Neural cell (in vitro differentiated cells): ENCODE data around the gene TINAGL1. TPM values are rescaled to one million over a fixed set of nuclear protein-coding genes. Genes with fewer than 3 reads are reported as not detected.

Experiments
- H2AFZ ChIP-seq: fragments of 200-600, 300-800 bp; sonication (generic), shearing (Covaris generic); 2 replicates; pipeline ENCODE4 v1.6.0; 2014; ENCODE audit warnings: low read depth, mild to moderate bottlenecking, antibody characterized with exemption, low read length, moderate library complexity
- H3F3A ChIP-seq: fragments of 200-600 bp; shearing (Covaris generic); 2 replicates; pipeline ENCODE4 v1.6.1; 2016; ENCODE audit warnings: mild to moderate bottlenecking, moderate library complexity, mixed read lengths, antibody characterized with exemption, low read length; ENCODE audit not compliant: insufficient read depth, poor library complexity, severe bottlenecking
- H3K27ac ChIP-seq: fragments of 200-600, 300-800 bp; sonication (generic), shearing (Covaris generic); 2 replicates; pipeline ENCODE4 v1.5.1; 2014; ENCODE audit warnings: mild to moderate bottlenecking, low read length, moderate library complexity
- H3K27me3 ChIP-seq: fragments of 300-800, 200-600 bp; sonication (generic), shearing (Covaris generic); 2 replicates; pipeline ENCODE4 v1.6.0; 2014; ENCODE audit warnings: mild to moderate bottlenecking, low read depth, low read length, moderate library complexity; ENCODE audit not compliant: insufficient read depth
- H3K36me3 ChIP-seq: fragments of 300-800, 200-600 bp; sonication (generic), shearing (Covaris generic); 2 replicates; pipeline ENCODE4 v1.5.1; 2014; ENCODE audit warnings: mild to moderate bottlenecking, antibody characterized with exemption, low read length, moderate library complexity; ENCODE audit not compliant: insufficient read depth
- H3K4me2 ChIP-seq: fragments of 300-800, 200-600 bp; sonication (generic), shearing (Covaris generic); 2 replicates; pipeline ENCODE4 v1.6.0; 2014; ENCODE audit warnings: mild to moderate bottlenecking, low read length
- H3K4me3 ChIP-seq: fragments of 300-800, 200-600 bp; sonication (generic), shearing (Covaris generic); 2 replicates; pipeline ENCODE4 v1.5.1; 2014; ENCODE audit warnings: mild to moderate bottlenecking, low read length, moderate library complexity
- H3K79me2 ChIP-seq: fragments of 200-600 bp; shearing (Covaris generic); replicated peaks from 2 replicates; pipeline ENCODE4 v1.6.0; 2014; ENCODE audit warnings: mild to moderate bottlenecking, low read length, moderate library complexity; ENCODE audit not compliant: insufficient read depth
- H3K9ac ChIP-seq: fragments of 300-800, 200-600 bp; sonication (generic), shearing (Covaris generic); 2 replicates; pipeline ENCODE4 v1.6.1; 2016; ENCODE audit warnings: mild to moderate bottlenecking, low read length, mixed read lengths
- H3K9me2 ChIP-seq: fragments of 200-600 bp; shearing (Covaris generic); 2 replicates; pipeline ENCODE4 v1.6.1; 2016; ENCODE audit warnings: mild to moderate bottlenecking, low read length, mixed read lengths; ENCODE audit not compliant: insufficient read depth
- H3K9me3 ChIP-seq: fragments of 200-600, 300-800 bp; sonication (generic), shearing (Covaris generic); 2 replicates; pipeline ENCODE4 v1.6.1; 2016; ENCODE audit warnings: mild to moderate bottlenecking, mixed run types, low read length, moderate library complexity, mixed read lengths
- H4K20me1 ChIP-seq: fragments of 200-600 bp; shearing (Covaris generic); 2 replicates; pipeline ENCODE4 v1.6.1; 2016; ENCODE audit warnings: mild to moderate bottlenecking, mixed run types; ENCODE audit not compliant: insufficient read depth
- CTCF ChIP-seq: fragments of 450-650 bp; IDR thresholded peaks from 2 replicates; pipeline ENCODE4 v1.5.1; 2014; ENCODE audit warnings: antibody characterized with exemption, mild to moderate bottlenecking, moderate library complexity; ENCODE audit not compliant: poor library complexity, severe bottlenecking
- EP300 ChIP-seq: fragments of 450-650 bp; conservative IDR thresholded peaks from 2 replicates; pipeline ENCODE4 v1.6.1; 2014; ENCODE audit warnings: antibody characterized with exemption, mild to moderate bottlenecking, moderate library complexity; ENCODE audit not compliant: poor library complexity, severe bottlenecking
- EZH2 ChIP-seq: fragments of 200-600, 300-800 bp; shearing (Covaris generic), sonication (generic); IDR thresholded peaks from 2 replicates; pipeline ENCODE4 v1.6.1; 2014; ENCODE audit warnings: antibody characterized with exemption, low read length, borderline replicate concordance, mild to moderate bottlenecking; ENCODE audit not compliant: insufficient read depth, poor library complexity, severe bottlenecking
- MXI1 ChIP-seq: fragments of 450-650 bp; conservative IDR thresholded peaks from 2 replicates; pipeline ENCODE4 v1.6.1; 2014; ENCODE audit warnings: antibody characterized with exemption, mild to moderate bottlenecking; ENCODE audit not compliant: poor library complexity, severe bottlenecking
- POLR2AphosphoS5 ChIP-seq: IDR thresholded peaks from 2 replicates; pipeline ENCODE4 v1.6.1; 2012
- RAD21 ChIP-seq: fragments of 450-650 bp; conservative IDR thresholded peaks from 2 replicates; pipeline ENCODE4 v1.6.1; 2014; ENCODE audit warnings: antibody characterized with exemption, mild to moderate bottlenecking, moderate library complexity
- REST ChIP-seq: IDR thresholded peaks from 2 replicates; pipeline ENCODE4 v1.6.1; 2012; ENCODE audit warnings: borderline replicate concordance
- SMC3 ChIP-seq: fragments of 450-650 bp; conservative IDR thresholded peaks from 2 replicates; pipeline ENCODE4 v1.6.1; 2014; ENCODE audit warnings: antibody characterized with exemption, mild to moderate bottlenecking, moderate library complexity; ENCODE audit not compliant: poor library complexity
- TAF1 ChIP-seq: IDR thresholded peaks from 2 replicates; pipeline ENCODE4 v1.6.1; 2012; ENCODE audit warnings: low read depth
- polyA plus RNA-seq: library from polyadenylated mRNA; depleted of rRNA; stranded (reverse); fragments of >200 nt; gene quantifications from 2 replicates; pipeline ENCODE4 v1.2.3, GENCODE V29; 2014

Gene TINAGL1
- polyA plus RNA-seq, 1 donor from 2014 or later: not detected

- Histone ChIP-seq H3K9me3 (no peaks in the 10 kb centered on the region), H3K27ac (no peak overlapping the region), H3K9ac (no peak overlapping the region), H3K9me2 (no peaks in the 10 kb centered on the region), H3K4me3 (no peak overlapping the region), H3F3A (no peaks in the 10 kb centered on the region), H3K27me3 (no peaks in the 10 kb centered on the region), H3K4me2 (no peak overlapping the region), H3K36me3 (no peaks in the 10 kb centered on the region), H4K20me1 (no peaks in the 10 kb centered on the region), H2AFZ (no peak overlapping the region), H3K79me2 (no peaks in the 10 kb centered on the region)
- TF ChIP-seq SMC3: no peak
- no peak for TF ChIP-seq CTCF
- TF ChIP-seq EP300: no peak
- TF ChIP-seq EZH2: no peak
- TF ChIP-seq REST: no peak
- TF ChIP-seq RAD21: no peak
- no peak for TF ChIP-seq MXI1
- TF ChIP-seq POLR2AphosphoS5: no peak
- no peak for TF ChIP-seq TAF1
Measured at GRCh38 chr1:31551208-31551607, 25.1 kb upstream of the TINAGL1 start.

GRCh38 chr1:31552489-31552888, 23.8 kb upstream of the TINAGL1 start:
- Histone ChIP-seq H3F3A (no peaks in the 10 kb centered on the region), H3K27me3 (no peaks in the 10 kb centered on the region), H3K79me2 (no peaks in the 10 kb centered on the region), H2AFZ (no peak overlapping the region), H3K4me3 (no peak overlapping the region), H3K9me2 (no peaks in the 10 kb centered on the region), H3K36me3 (no peaks in the 10 kb centered on the region), H3K9ac (no peak overlapping the region), H3K27ac (no peak overlapping the region), H4K20me1 (no peaks in the 10 kb centered on the region), H3K4me2 (no peak overlapping the region), H3K9me3 (no peaks in the 10 kb centered on the region)
- TF ChIP-seq REST (no peak), EZH2 (no peak), TAF1 (no peak), CTCF (no peak), POLR2AphosphoS5 (no peak), SMC3 (no peak), MXI1 (no peak), RAD21 (no peak), EP300 (no peak)
